SK-N-SH (cell line): ENCODE measurements around the gene IFIT5.

Experiments used
- CTCF ChIP-seq: fragments of 200-600 bp; sonication (generic); IDR thresholded peaks from 2 replicates; pipeline ENCODE4 v1.6.1; 2017; ENCODE audit warnings: antibody characterized with exemption, mild to moderate bottlenecking, moderate library complexity
- ELF1 ChIP-seq: IDR thresholded peaks from 2 replicates; pipeline ENCODE4 v1.4.0; 2012
- EP300 ChIP-seq, 2 experiments: IDR thresholded peaks; 2 replicates each; pipeline versions ENCODE4 v1.4.0 to v1.6.1; 2012; ENCODE audit warnings: borderline replicate concordance in 1 of 2, low read depth in 1 of 2, low read length in 1 of 2
- JUND ChIP-seq: IDR thresholded peaks from 2 replicates; pipeline ENCODE4 v1.4.0; 2012
- MAX ChIP-seq: IDR thresholded peaks from 2 replicates; pipeline ENCODE4 v1.4.0; 2012; ENCODE audit warnings: low read depth
- NRF1 ChIP-seq: IDR thresholded peaks from 2 replicates; pipeline ENCODE4 v1.6.1; 2012; ENCODE audit warnings: low read depth, mild to moderate bottlenecking, low read length
- POLR2AphosphoS5 ChIP-seq: IDR thresholded peaks from 2 replicates; pipeline ENCODE4 v1.6.1; 2012; ENCODE audit warnings: low read depth, low read length
- RAD21 ChIP-seq: IDR thresholded peaks from 2 replicates; pipeline ENCODE4 v1.6.1; 2012; ENCODE audit warnings: mild to moderate bottlenecking, low read length
- RXRA ChIP-seq: IDR thresholded peaks from 2 replicates; pipeline ENCODE4 v1.4.0; 2012; ENCODE audit warnings: low read depth, mild to moderate bottlenecking, borderline replicate concordance
- SIN3A ChIP-seq: IDR thresholded peaks from 2 replicates; pipeline ENCODE4 v1.6.1; 2012; ENCODE audit warnings: low read depth, mild to moderate bottlenecking, low read length, moderate library complexity, borderline replicate concordance
- TAF1 ChIP-seq: IDR thresholded peaks from 2 replicates; pipeline ENCODE4 v1.6.1; 2012; ENCODE audit warnings: low read depth, mild to moderate bottlenecking, low read length, moderate library complexity, borderline replicate concordance
- YY1 ChIP-seq: IDR thresholded peaks from 2 replicates; pipeline ENCODE4 v1.4.0; 2012; ENCODE audit warnings: low read depth, mild to moderate bottlenecking

- TF ChIP-seq CTCF (no peak), TAF1 (no peak), RAD21 (no peak), RXRA (no peak), ELF1 (no peak), EP300 (IDR thresholded peaks at IDR 0.05; ENCODE audit: borderline replicate concordance in 1 of 2, low read depth in 1 of 2, low read length in 1 of 2) (no peak), POLR2AphosphoS5 (no peak), JUND (no peak), SIN3A (no peak), NRF1 (no peak), YY1 (no peak), MAX (no peak)
These were observed 44.4 kb downstream of the IFIT5 start for GRCh38 chr10:89458784-89459183.
